Neural progenitor cell (in vitro differentiated cells): ENCODE results near the gene GPR137B. TPM values are rescaled to one million over a fixed set of nuclear protein-coding genes. Genes with fewer than 3 reads are reported as not detected.

Source experiments
- DNase-seq: peaks from one replicate; pipeline ENCODE4 v3.0.0-alpha.2; 2016; ENCODE audit warnings: low spot score
- H2AFZ ChIP-seq: fragments of 200-600 bp; sonication (generic); replicated peaks from 2 replicates; pipeline ENCODE4 v1.6.1; 2016; ENCODE audit warnings: antibody characterized with exemption
- H3F3A ChIP-seq: fragments of 200-600 bp; sonication (generic); 2 replicates; pipeline ENCODE4 v1.6.1; 2016; ENCODE audit warnings: antibody characterized with exemption, low read depth
- H3K27ac ChIP-seq: fragments of 200-600 bp; sonication (generic); 2 replicates; pipeline ENCODE4 v1.5.1; 2016; ENCODE audit warnings: mild to moderate bottlenecking
- H3K27me3 ChIP-seq: fragments of 200-600 bp; sonication (generic); 2 replicates; pipeline ENCODE4 v1.6.1; 2016; ENCODE audit warnings: mild to moderate bottlenecking, moderate library complexity
- H3K36me3 ChIP-seq: fragments of 200-600 bp; sonication (generic); 2 replicates; pipeline ENCODE4 v1.5.1; 2016
- H3K4me1 ChIP-seq: fragments of 200-600 bp; sonication (generic); 2 replicates; pipeline ENCODE4 v1.6.1; 2016; ENCODE audit warnings: mixed run types
- H3K4me2 ChIP-seq: fragments of 200-600 bp; sonication (generic); 2 replicates; pipeline ENCODE4 v1.6.1; 2016
- H3K4me3 ChIP-seq: fragments of 200-600 bp; sonication (generic); 2 replicates; pipeline ENCODE4 v1.5.1; 2016
- H3K79me2 ChIP-seq: fragments of 200-600 bp; sonication (generic); 2 replicates; pipeline ENCODE4 v1.6.1; 2016; ENCODE audit warnings: low read depth
- H3K9ac ChIP-seq: fragments of 200-600 bp; sonication (generic); 2 replicates; pipeline ENCODE4 v1.6.1; 2016
- H3K9me3 ChIP-seq: fragments of 200-600 bp; sonication (generic); 2 replicates; pipeline ENCODE4 v1.5.1; 2016; ENCODE audit warnings: low read depth
- H4K20me1 ChIP-seq: fragments of 200-600 bp; sonication (generic); 2 replicates; pipeline ENCODE4 v1.6.1; 2016; ENCODE audit warnings: low read depth
- H3K27ac Mint-ChIP-seq: 3 replicates; pipeline ENCODE4 v1.8.0; 2021; ENCODE audit warnings: mixed read lengths
- H3K27me3 Mint-ChIP-seq: 2 replicates; pipeline ENCODE4 v1.8.0; 2022; ENCODE audit warnings: low read depth, mild to moderate bottlenecking, inconsistent platforms, moderate library complexity, mixed read lengths; ENCODE audit not compliant: insufficient read depth
- H3K36me3 Mint-ChIP-seq: 3 replicates; pipeline ENCODE4 v1.8.0; 2021; ENCODE audit warnings: mixed read lengths
- H3K4me1 Mint-ChIP-seq: 3 replicates; pipeline ENCODE4 v1.8.0; 2021; ENCODE audit warnings: mixed read lengths
- H3K4me3 Mint-ChIP-seq: 3 replicates; pipeline ENCODE4 v1.8.0; 2021; ENCODE audit warnings: mild to moderate bottlenecking, moderate library complexity, mixed read lengths
- H3K9me3 Mint-ChIP-seq: 3 replicates; pipeline ENCODE4 v1.8.0; 2020; ENCODE audit warnings: mixed read lengths
- EZH2 ChIP-seq: fragments of 200-600 bp; sonication (generic); IDR thresholded peaks from 2 replicates; pipeline ENCODE4 v1.6.1; 2017; ENCODE audit warnings: antibody characterized with exemption, mild to moderate bottlenecking, moderate library complexity
- EZH2phosphoT487 ChIP-seq: fragments of 200-600 bp; sonication (generic); IDR thresholded peaks from 2 replicates; pipeline ENCODE4 v1.6.1; 2017; ENCODE audit warnings: antibody characterized with exemption
- total RNA-seq: library from RNA; depleted of rRNA; stranded (reverse); fragments of >200 nt; gene quantifications from 2 replicates; pipeline ENCODE4 v1.2.3, GENCODE V29; 2015; ENCODE audit warnings: low replicate concordance
- TF ChIP-seq, protein P1 (sequence below): fragments of 200-600 bp; sonication (generic); IDR thresholded peaks from 2 replicates; pipeline ENCODE4 v1.5.1; 2017; ENCODE audit warnings: antibody characterized with exemption, mild to moderate bottlenecking

Gene GPR137B
- total RNA-seq, 1 donor from 2014 or later: 4.3 TPM

GRCh38 chr1:236204039-236204438 lies 61.7 kb downstream of the GPR137B start:
- Mint-ChIP-seq H3K27me3 (peaks cover 3% of the 10 kb centered on the region), H3K4me1 (peaks cover 12% of the 10 kb centered on the region), H3K9me3 (peaks cover 37% of the 10 kb centered on the region), H3K27ac (no peak overlapping the region), H3K36me3 (peaks cover 35% of the 10 kb centered on the region), H3K4me3 (no peak overlapping the region)
- peak overlapping the region; percentile 10 for H3K4me2 ChIP-seq
- H3F3A ChIP-seq: peaks cover 24% of the 10 kb centered on the region
- no peak for TF ChIP-seq EZH2phosphoT487
- TF ChIP-seq, protein P1, sequence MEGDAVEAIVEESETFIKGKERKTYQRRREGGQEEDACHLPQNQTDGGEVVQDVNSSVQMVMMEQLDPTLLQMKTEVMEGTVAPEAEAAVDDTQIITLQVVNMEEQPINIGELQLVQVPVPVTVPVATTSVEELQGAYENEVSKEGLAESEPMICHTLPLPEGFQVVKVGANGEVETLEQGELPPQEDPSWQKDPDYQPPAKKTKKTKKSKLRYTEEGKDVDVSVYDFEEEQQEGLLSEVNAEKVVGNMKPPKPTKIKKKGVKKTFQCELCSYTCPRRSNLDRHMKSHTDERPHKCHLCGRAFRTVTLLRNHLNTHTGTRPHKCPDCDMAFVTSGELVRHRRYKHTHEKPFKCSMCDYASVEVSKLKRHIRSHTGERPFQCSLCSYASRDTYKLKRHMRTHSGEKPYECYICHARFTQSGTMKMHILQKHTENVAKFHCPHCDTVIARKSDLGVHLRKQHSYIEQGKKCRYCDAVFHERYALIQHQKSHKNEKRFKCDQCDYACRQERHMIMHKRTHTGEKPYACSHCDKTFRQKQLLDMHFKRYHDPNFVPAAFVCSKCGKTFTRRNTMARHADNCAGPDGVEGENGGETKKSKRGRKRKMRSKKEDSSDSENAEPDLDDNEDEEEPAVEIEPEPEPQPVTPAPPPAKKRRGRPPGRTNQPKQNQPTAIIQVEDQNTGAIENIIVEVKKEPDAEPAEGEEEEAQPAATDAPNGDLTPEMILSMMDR: no peak
- no peak for TF ChIP-seq EZH2
- no peaks in the 10 kb centered on the region for H4K20me1 ChIP-seq
- H2AFZ ChIP-seq: no peak overlapping the region
- peaks cover 30% of the 10 kb centered on the region for H3K4me1 ChIP-seq
- DNase-seq: no peak
- no peaks in the 10 kb centered on the region for H3K79me2 ChIP-seq
- peak overlapping the region; percentile 70 for H3K27ac ChIP-seq
- H3K9me3 ChIP-seq: peaks cover 6% of the 10 kb centered on the region
- no peak overlapping the region for H3K4me3 ChIP-seq
- H3K36me3 ChIP-seq: no peaks in the 10 kb centered on the region
- no peak overlapping the region for H3K9ac ChIP-seq
- no peaks in the 10 kb centered on the region for H3K27me3 ChIP-seq

DNA sequence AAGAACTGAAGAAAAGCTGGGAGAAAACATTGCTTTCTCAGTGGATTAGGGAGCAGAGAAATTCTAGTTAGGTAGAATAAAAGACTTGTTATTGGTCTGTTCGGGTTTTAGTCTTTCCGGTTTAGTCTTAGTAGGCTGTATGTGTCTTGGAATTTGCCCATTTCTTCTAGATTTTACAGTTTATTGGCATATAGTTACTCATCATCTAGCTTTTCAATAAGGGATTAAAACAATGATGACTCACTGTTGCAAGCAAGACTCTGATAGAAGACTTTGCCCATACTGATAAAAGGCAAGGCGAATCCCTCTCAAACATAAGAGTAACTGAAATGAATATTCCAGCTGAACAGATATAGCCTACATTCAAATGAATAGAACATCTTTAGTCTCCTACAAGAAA lies 62.3 kb downstream of the GPR137B start:
- no peaks in the 10 kb centered on the region for H4K20me1 ChIP-seq
- peaks cover 6% of the 10 kb centered on the region for H3K9me3 ChIP-seq
- peaks cover 34% of the 10 kb centered on the region for H3K36me3 Mint-ChIP-seq
- no peaks in the 10 kb centered on the region for H3K36me3 ChIP-seq
- peak overlapping the region; percentile 10 for H3K4me2 ChIP-seq
- H3K4me1 ChIP-seq: peaks cover 30% of the 10 kb centered on the region
- no peak for TF ChIP-seq EZH2phosphoT487
- TF ChIP-seq, protein P1: no peak
- no peak for TF ChIP-seq EZH2
- DNase-seq: peak; percentile 22
- peaks cover 12% of the 10 kb centered on the region for H3K4me1 Mint-ChIP-seq
- H3K27ac ChIP-seq: peak overlapping the region; percentile 70
- no peaks in the 10 kb centered on the region for H3K27me3 ChIP-seq
- no peak overlapping the region for H3K27ac Mint-ChIP-seq
- H3K9me3 Mint-ChIP-seq: peaks cover 34% of the 10 kb centered on the region
- H3K4me3 ChIP-seq: no peak overlapping the region
- no peak overlapping the region for H3K4me3 Mint-ChIP-seq
- H3F3A ChIP-seq: peaks cover 24% of the 10 kb centered on the region
- peaks cover 3% of the 10 kb centered on the region for H3K27me3 Mint-ChIP-seq
- no peak overlapping the region for H2AFZ ChIP-seq
- H3K9ac ChIP-seq: no peak overlapping the region
- no peaks in the 10 kb centered on the region for H3K79me2 ChIP-seq

GRCh38 chr1:236206548-236206947 lies 64.2 kb downstream of the GPR137B start:
- no peak for TF ChIP-seq EZH2
- no peak for TF ChIP-seq EZH2phosphoT487
- peaks cover 25% of the 10 kb centered on the region for H3K36me3 Mint-ChIP-seq
- Histone ChIP-seq H3K4me1 (peaks cover 30% of the 10 kb centered on the region), H3K4me3 (no peak overlapping the region), H3K9me3 (peaks cover 2% of the 10 kb centered on the region), H3K79me2 (no peaks in the 10 kb centered on the region), H2AFZ (peak overlapping the region; percentile 9), H3K27ac (peak overlapping the region; percentile 42), H3K4me2 (peak overlapping the region; percentile 22), H3K9ac (no peak overlapping the region), H3K27me3 (no peaks in the 10 kb centered on the region), H3F3A (peaks cover 24% of the 10 kb centered on the region), H4K20me1 (no peaks in the 10 kb centered on the region), H3K36me3 (no peaks in the 10 kb centered on the region)
- no peak overlapping the region for H3K4me3 Mint-ChIP-seq
- peak; percentile 55 for DNase-seq
- no peak overlapping the region for H3K27ac Mint-ChIP-seq
- peaks cover 20% of the 10 kb centered on the region for H3K9me3 Mint-ChIP-seq
- H3K4me1 Mint-ChIP-seq: peaks cover 12% of the 10 kb centered on the region
- H3K27me3 Mint-ChIP-seq: peaks cover 3% of the 10 kb centered on the region

DNA sequence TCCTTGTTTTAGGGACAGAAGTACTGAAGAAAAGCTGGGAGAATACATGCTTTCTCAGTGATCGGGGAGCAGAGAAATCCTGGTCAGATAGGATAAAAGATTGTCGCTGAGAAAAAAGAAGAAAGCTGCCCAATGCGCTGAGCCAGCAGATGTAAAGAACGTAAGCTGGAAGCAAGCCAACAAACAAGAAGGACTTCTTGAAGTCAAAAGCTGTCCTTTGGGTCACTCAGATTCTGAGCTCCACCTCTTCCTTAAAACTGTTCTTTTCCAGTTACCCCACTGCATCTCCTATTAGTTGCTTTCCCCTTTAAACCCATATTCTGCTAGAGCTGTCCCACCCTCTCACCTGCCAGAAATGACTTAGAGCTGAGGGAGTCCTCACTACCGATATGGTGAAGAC lies 64.8 kb downstream of the GPR137B start:
- H3F3A ChIP-seq: peaks cover 24% of the 10 kb centered on the region
- H3K9me3 Mint-ChIP-seq: peaks cover 15% of the 10 kb centered on the region
- H3K4me3 ChIP-seq: no peak overlapping the region
- H3K27ac Mint-ChIP-seq: peak overlapping the region; percentile 9
- H3K9ac ChIP-seq: no peak overlapping the region
- H3K4me3 Mint-ChIP-seq: no peak overlapping the region
- H3K36me3 Mint-ChIP-seq: peaks cover 23% of the 10 kb centered on the region
- H4K20me1 ChIP-seq: no peaks in the 10 kb centered on the region
- H3K27me3 Mint-ChIP-seq: peaks cover 3% of the 10 kb centered on the region
- H3K4me1 Mint-ChIP-seq: peaks cover 12% of the 10 kb centered on the region
- no peak for DNase-seq
- H3K36me3 ChIP-seq: no peaks in the 10 kb centered on the region
- no peaks in the 10 kb centered on the region for H3K9me3 ChIP-seq
- H3K27me3 ChIP-seq: no peaks in the 10 kb centered on the region
- H3K79me2 ChIP-seq: no peaks in the 10 kb centered on the region
- TF ChIP-seq EZH2phosphoT487 (no peak), EZH2 (no peak)
- TF ChIP-seq, protein P1: no peak
- H3K4me1 ChIP-seq: peaks cover 30% of the 10 kb centered on the region
- H2AFZ ChIP-seq: peak overlapping the region; percentile 9
- H3K27ac ChIP-seq: peak overlapping the region; percentile 42
- peak overlapping the region; percentile 22 for H3K4me2 ChIP-seq
